HCT116 (cell line): ENCODE results near the gene THSD4. TPM values are rescaled to one million over a fixed set of nuclear protein-coding genes. Genes with fewer than 3 reads are reported as not detected.

Experiments used
- ATAC-seq: fragments of 200-7000 bp; cut with Tn5 transposase; 2 replicates; pipeline ENCODE4 v1.9.1; 2020; ENCODE audit warnings: mild to moderate bottlenecking, moderate library complexity
- BruUV-seq: library from RNA; stranded (reverse); fragments of 400-500 nt; replicated peaks from 2 replicates; lab custom pipeline; 2021; lab: Mats Ljungman, UMichigan
- CTCF ChIA-PET: fragments of 300-600 bp; sonication (Branson Sonifier 250); formaldehyde crosslinking; loops from one replicate; lab custom pipeline; 2021; ENCODE audit warnings: antibody characterized with exemption; lab: Charles Lee
- POLR2A ChIA-PET: fragments of 300-600, 350-600 bp; sonication (Branson Sonifier 250); formaldehyde crosslinking; loops from one replicate; lab custom pipeline; 2021; ENCODE audit warnings: antibody characterized with exemption; lab: Charles Lee
- RAD21 ChIA-PET, 2 experiments: fragments of 300-600 bp; sonication (Branson Sonifier 250); formaldehyde crosslinking; loops; one replicate each; lab custom pipeline; 2023; ENCODE audit warnings: low total read pairs in 2 of 2; ENCODE audit not compliant: uncharacterized antibody in 2 of 2, unreplicated experiment in 2 of 2, low non-redundant PET in 1 of 2; lab: Charles Lee
- DNase-seq: peaks from one replicate; pipeline ENCODE4 v3.0.0-alpha.2; 2010; ENCODE audit warnings: low read depth, low spot score
- H2AFZ ChIP-seq: fragments of 200-600 bp; shearing (Covaris generic), sonication (generic); 2 replicates; pipeline ENCODE4 v1.6.1; 2017; ENCODE audit warnings: low read depth, mixed run types, mixed read lengths, antibody characterized with exemption, low read length; ENCODE audit not compliant: poor library complexity, severe bottlenecking
- H3K27ac ChIP-seq: 2 replicates; pipeline ENCODE4 v1.5.1; 2012; ENCODE audit warnings: low read depth, low read length
- H3K27me3 ChIP-seq: fragments of 200-600 bp; sonication (generic); 2 replicates; pipeline ENCODE4 v1.6.1; 2016; ENCODE audit warnings: mixed run types, low read length, mixed read lengths; ENCODE audit not compliant: insufficient read depth
- H3K36me3 ChIP-seq, 2 experiments: fragments of 200-500 bp in 1 of 2; fragments of 200-600 bp in 1 of 2; sonication (Bioruptor generic) in 1 of 2; sonication (generic) in 1 of 2; 2 replicates each; pipeline versions ENCODE4 v1.5.1 to v1.6.1; 2014 to 2016; ENCODE audit warnings: low read length in 2 of 2, inconsistent platforms in 1 of 2, mixed read lengths in 1 of 2, mixed run types in 1 of 2; ENCODE audit not compliant: insufficient read depth in 2 of 2, control insufficient read depth in 1 of 2
- H3K4me1 ChIP-seq, 2 experiments: fragments of 200-600 bp in 1 of 2; sonication (generic) in 1 of 2; 2 replicates each; pipeline versions ENCODE4 v1.5.1 to v1.6.1; 2012 to 2017; ENCODE audit warnings: low read length in 2 of 2, inconsistent platforms in 1 of 2, mild to moderate bottlenecking in 1 of 2, mixed read lengths in 1 of 2, mixed run types in 1 of 2, moderate library complexity in 1 of 2; ENCODE audit not compliant: insufficient read depth in 2 of 2, control insufficient read depth in 1 of 2
- H3K4me2 ChIP-seq: fragments of 200-600 bp; sonication (generic); 2 replicates; pipeline ENCODE4 v1.6.1; 2017; ENCODE audit warnings: mixed run types, low read length, mixed read lengths
- H3K4me3 ChIP-seq, 2 experiments: fragments of 200-600 bp in 1 of 2; sonication (generic) in 1 of 2; replicated peaks in 1 of 2; 2 replicates each; pipeline ENCODE4 v1.5.1; 2011 to 2016; ENCODE audit warnings: low read length in 2 of 2, control low read depth in 1 of 2, low read depth in 1 of 2, mild to moderate bottlenecking in 1 of 2, mixed read lengths in 1 of 2, mixed run types in 1 of 2
- H3K79me2 ChIP-seq: fragments of 200-600 bp; sonication (generic); 2 replicates; pipeline ENCODE4 v1.6.1; 2017; ENCODE audit warnings: mild to moderate bottlenecking, mixed run types, low read length, moderate library complexity, mixed read lengths; ENCODE audit not compliant: insufficient read depth
- H3K9ac ChIP-seq: fragments of 200-600 bp; sonication (generic); 2 replicates; pipeline ENCODE4 v1.6.1; 2016; ENCODE audit warnings: low read length, mixed read lengths
- H3K9me2 ChIP-seq: fragments of 200-600 bp; sonication (generic), shearing (Covaris generic); 2 replicates; pipeline ENCODE4 v1.6.1; 2017; ENCODE audit warnings: mixed run types, mild to moderate bottlenecking, moderate library complexity; ENCODE audit not compliant: insufficient read depth
- H3K9me3 ChIP-seq, 2 experiments: fragments of 200-500 bp in 1 of 2; fragments of 200-600 bp in 1 of 2; sonication (Bioruptor generic) in 1 of 2; sonication (generic) in 1 of 2; 2 replicates each; pipeline ENCODE4 v1.6.1; 2014 to 2017; ENCODE audit warnings: low read length in 2 of 2, mixed read lengths in 2 of 2, inconsistent platforms in 1 of 2, low read depth in 1 of 2, mild to moderate bottlenecking in 1 of 2, mixed run types in 1 of 2, moderate library complexity in 1 of 2; ENCODE audit not compliant: control insufficient read depth in 1 of 2, insufficient read depth in 1 of 2
- H4K20me1 ChIP-seq: fragments of 200-600 bp; sonication (generic), shearing (Covaris generic); 2 replicates; pipeline ENCODE4 v1.6.1; 2017; ENCODE audit warnings: mixed run types, mild to moderate bottlenecking, moderate library complexity; ENCODE audit not compliant: insufficient read depth
- EGR1 ChIP-seq: IDR thresholded peaks from 2 replicates; pipeline ENCODE4 v1.6.1; 2012; ENCODE audit warnings: low read depth
- ELF1 ChIP-seq: IDR thresholded peaks from 2 replicates; pipeline ENCODE4 v1.6.1; 2012; ENCODE audit warnings: low read depth, borderline replicate concordance
- EZH2 ChIP-seq: fragments of 200-600 bp; sonication (generic); IDR thresholded peaks from 2 replicates; pipeline ENCODE4 v1.6.1; 2017; ENCODE audit warnings: antibody characterized with exemption, mixed run types
- FOSL1 ChIP-seq: IDR thresholded peaks from 2 replicates; pipeline ENCODE4 v1.6.1; 2012; ENCODE audit warnings: low read depth
- JUND ChIP-seq: IDR thresholded peaks from 2 replicates; pipeline ENCODE4 v1.6.1; 2012
- POLR2A ChIP-seq: IDR thresholded peaks from 2 replicates; pipeline ENCODE4 v1.7.0; 2011; ENCODE audit warnings: borderline replicate concordance; ENCODE audit not compliant: insufficient read depth, insufficient read length; ENCODE audit errors: extremely low read depth
- POLR2AphosphoS5 ChIP-seq: IDR thresholded peaks from 2 replicates; pipeline ENCODE4 v1.6.1; 2011; ENCODE audit warnings: mild to moderate bottlenecking, low read depth, low read length, moderate library complexity
- RAD21 ChIP-seq: IDR thresholded peaks from 2 replicates; pipeline ENCODE4 v1.6.1; 2012; ENCODE audit warnings: low read depth, mild to moderate bottlenecking
- SIN3A ChIP-seq: IDR thresholded peaks from 2 replicates; pipeline ENCODE4 v1.6.1; 2012; ENCODE audit warnings: low read depth
- SP1 ChIP-seq: IDR thresholded peaks from 2 replicates; pipeline ENCODE4 v1.6.1; 2012; ENCODE audit warnings: low read depth
- SRF ChIP-seq: IDR thresholded peaks from 2 replicates; pipeline ENCODE4 v1.6.1; 2012; ENCODE audit warnings: low read depth
- TCF7L2 ChIP-seq: IDR thresholded peaks from 2 replicates; pipeline ENCODE4 v1.7.0; 2011; ENCODE audit warnings: borderline replicate concordance, inconsistent platforms; ENCODE audit not compliant: insufficient read depth, insufficient read length; ENCODE audit errors: extremely low read depth
- YY1 ChIP-seq: IDR thresholded peaks from 2 replicates; pipeline ENCODE4 v1.6.1; 2011; ENCODE audit warnings: low read length, low read depth, moderate library complexity, mild to moderate bottlenecking; ENCODE audit not compliant: insufficient replicate concordance; ENCODE audit errors: extremely low read depth
- ZFX ChIP-seq: fragments of 450-650 bp; IDR thresholded peaks from 2 replicates; pipeline ENCODE4 v1.6.1; 2017
- ZNF274 ChIP-seq: fragments of 200-500 bp; sonication (Bioruptor generic); IDR thresholded peaks from 2 replicates; pipeline ENCODE4 v1.6.1; 2014; ENCODE audit warnings: mild to moderate bottlenecking, low read depth, low read length, inconsistent platforms
- intact Hi-C: fragments of 100-400 bp; cut with micrococcal nuclease; formaldehyde crosslinking; loops from 2 replicates; pipeline ENCODE4 v1.10.0; 2022
- total RNA-seq: library from RNA; stranded (reverse); gene quantifications from one replicate; pipeline ENCODE4 v1.2.1, GENCODE V29; 2021; ENCODE audit not compliant: unreplicated experiment
- TF ChIP-seq, protein P1 (sequence below), 3 experiments: fragments of 200-600 bp in 1 of 3; sonication (generic) in 1 of 3; IDR thresholded peaks in 2 of 3; conservative IDR thresholded peaks in 1 of 3; 2 replicates each; pipeline ENCODE4 v1.5.1; 2012 to 2017; ENCODE audit warnings: low read depth in 2 of 3, low read length in 2 of 3, antibody characterized with exemption in 1 of 3, borderline replicate concordance in 1 of 3, control low read depth in 1 of 3, mild to moderate bottlenecking in 1 of 3, mixed read lengths in 1 of 3, mixed run types in 1 of 3, moderate library complexity in 1 of 3; ENCODE audit not compliant: insufficient read depth in 1 of 3
- TF ChIP-seq, protein P2 (sequence below): IDR thresholded peaks from 2 replicates; pipeline ENCODE4 v1.6.1; 2012
- TF ChIP-seq, protein P3 (sequence below): IDR thresholded peaks from 2 replicates; pipeline ENCODE4 v1.6.1; 2012

The THSD4 gene
- total RNA-seq, 1 experiment from 2014 or later: 30.5 TPM

DNA sequence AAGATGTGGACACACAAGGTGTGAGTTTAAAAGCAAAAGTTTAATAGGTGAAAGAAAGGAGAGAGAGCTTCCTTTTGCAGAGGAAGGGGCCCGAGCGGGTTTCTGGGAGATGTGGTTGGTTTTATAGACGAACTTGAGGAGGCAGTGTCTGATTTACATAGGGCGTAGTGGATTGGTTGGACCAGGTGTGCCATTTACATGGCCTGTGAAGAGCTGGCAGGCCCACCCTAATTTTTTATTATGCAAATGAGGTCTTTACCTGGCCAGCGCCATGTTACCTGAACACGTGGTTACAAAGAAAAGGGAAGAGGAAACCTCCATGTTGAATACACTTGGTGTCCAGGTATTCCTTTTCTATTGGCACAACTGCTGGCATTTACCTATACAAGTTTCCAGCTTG is 42.8 kb upstream of the THSD4 start:
- no peaks in the 10 kb centered on the region for H3K9me2 ChIP-seq
- no peak overlapping the region for H3K4me2 ChIP-seq
- BruUV-seq: no TSS peak
- no peaks in the 10 kb centered on the region for H4K20me1 ChIP-seq
- TF ChIP-seq TCF7L2: no peak
- TF ChIP-seq ELF1: no peak
- TF ChIP-seq ZFX: no peak
- no peak for TF ChIP-seq EGR1
- no peak for TF ChIP-seq ZNF274
- TF ChIP-seq, protein P1, sequence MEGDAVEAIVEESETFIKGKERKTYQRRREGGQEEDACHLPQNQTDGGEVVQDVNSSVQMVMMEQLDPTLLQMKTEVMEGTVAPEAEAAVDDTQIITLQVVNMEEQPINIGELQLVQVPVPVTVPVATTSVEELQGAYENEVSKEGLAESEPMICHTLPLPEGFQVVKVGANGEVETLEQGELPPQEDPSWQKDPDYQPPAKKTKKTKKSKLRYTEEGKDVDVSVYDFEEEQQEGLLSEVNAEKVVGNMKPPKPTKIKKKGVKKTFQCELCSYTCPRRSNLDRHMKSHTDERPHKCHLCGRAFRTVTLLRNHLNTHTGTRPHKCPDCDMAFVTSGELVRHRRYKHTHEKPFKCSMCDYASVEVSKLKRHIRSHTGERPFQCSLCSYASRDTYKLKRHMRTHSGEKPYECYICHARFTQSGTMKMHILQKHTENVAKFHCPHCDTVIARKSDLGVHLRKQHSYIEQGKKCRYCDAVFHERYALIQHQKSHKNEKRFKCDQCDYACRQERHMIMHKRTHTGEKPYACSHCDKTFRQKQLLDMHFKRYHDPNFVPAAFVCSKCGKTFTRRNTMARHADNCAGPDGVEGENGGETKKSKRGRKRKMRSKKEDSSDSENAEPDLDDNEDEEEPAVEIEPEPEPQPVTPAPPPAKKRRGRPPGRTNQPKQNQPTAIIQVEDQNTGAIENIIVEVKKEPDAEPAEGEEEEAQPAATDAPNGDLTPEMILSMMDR (IDR thresholded peaks at IDR 0.05 in 2 of 3, conservative IDR thresholded peaks at IDR 0.05 in 1 of 3; ENCODE audit: borderline replicate concordance in 1 of 3, insufficient read depth in 1 of 3, low read depth in 2 of 3, low read length in 2 of 3): no peak
- TF ChIP-seq EZH2: no peak
- no peak for TF ChIP-seq RAD21
- no peak for TF ChIP-seq SRF
- no peak for TF ChIP-seq POLR2AphosphoS5
- TF ChIP-seq SIN3A: no peak
- TF ChIP-seq, protein P2, sequence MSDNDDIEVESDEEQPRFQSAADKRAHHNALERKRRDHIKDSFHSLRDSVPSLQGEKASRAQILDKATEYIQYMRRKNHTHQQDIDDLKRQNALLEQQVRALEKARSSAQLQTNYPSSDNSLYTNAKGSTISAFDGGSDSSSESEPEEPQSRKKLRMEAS: no peak
- no peak for TF ChIP-seq YY1
- TF ChIP-seq POLR2A: no peak
- TF ChIP-seq, protein P3, sequence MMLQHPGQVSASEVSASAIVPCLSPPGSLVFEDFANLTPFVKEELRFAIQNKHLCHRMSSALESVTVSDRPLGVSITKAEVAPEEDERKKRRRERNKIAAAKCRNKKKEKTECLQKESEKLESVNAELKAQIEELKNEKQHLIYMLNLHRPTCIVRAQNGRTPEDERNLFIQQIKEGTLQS: no peak
- no peak for TF ChIP-seq SP1
- TF ChIP-seq FOSL1: no peak
- no peak for TF ChIP-seq JUND
- TF ChIP-seq, all 23 proteins: peak for 0
- Histone ChIP-seq H3K9me3 (no peaks in the 10 kb centered on the region), H3K36me3 (no peaks in the 10 kb centered on the region), H3K27me3 (no peaks in the 10 kb centered on the region), H3K9ac (no peak overlapping the region), H2AFZ (no peak overlapping the region), H3K4me3 (no peak overlapping the region), H3K79me2 (no peaks in the 10 kb centered on the region), H3K4me1 (no peaks in the 10 kb centered on the region), H3K27ac (no peak overlapping the region)
- POLR2A ChIA-PET: no interaction called here
- no peak for DNase-seq
- no peak for ATAC-seq
- RAD21 ChIA-PET: no interaction called here
- CTCF ChIA-PET: no interaction called here
- intact Hi-C loops: no loop called here
